HG02610 (cell line): ENCODE data around the gene ACTR5.

ENCODE experiments used
- ATAC-seq: cut with Tn5 transposase; IDR thresholded peaks from one replicate; pipeline ENCODE4 v1.9.1; 2021; ENCODE audit warnings: mild to moderate bottlenecking, moderate library complexity; ENCODE audit not compliant: unreplicated experiment

Gene ACTR5

DNA sequence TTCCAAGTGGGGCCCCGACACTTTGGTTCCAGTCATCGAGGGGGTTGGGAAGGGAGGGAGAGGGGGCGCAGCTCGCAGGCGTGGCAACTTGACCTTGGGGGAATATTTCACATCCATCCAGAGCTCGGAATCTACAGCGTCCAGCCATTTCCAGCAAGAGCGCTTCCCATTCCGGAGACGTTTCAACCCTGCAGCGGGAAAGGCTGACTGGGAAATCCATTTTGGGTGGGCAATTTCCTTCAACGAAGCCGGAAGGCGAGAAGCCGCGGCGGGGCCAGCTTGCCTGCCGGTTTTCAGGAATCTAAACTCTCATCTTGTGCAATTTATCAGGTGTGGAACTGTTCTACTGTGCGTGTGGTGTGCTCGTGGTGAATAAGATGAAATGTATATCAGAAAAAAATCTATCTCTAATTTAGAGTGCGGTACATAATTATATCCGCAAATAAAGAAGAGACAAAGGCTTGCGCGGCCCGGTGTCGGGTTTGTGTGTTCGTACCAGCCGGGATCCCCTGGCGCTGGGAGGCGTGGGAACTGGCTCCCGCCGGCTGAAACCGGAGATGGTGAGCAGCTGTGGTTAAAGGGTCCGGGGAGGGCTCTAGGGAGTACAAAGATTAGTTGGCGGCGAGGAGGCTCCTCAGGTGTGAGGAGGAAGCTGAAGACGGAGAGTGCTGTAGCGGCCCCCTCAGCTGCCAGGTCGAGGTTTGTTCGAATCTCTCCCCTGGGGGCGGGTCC is 19.2 kb upstream of the ACTR5 start:
- ATAC-seq: no peak

DNA sequence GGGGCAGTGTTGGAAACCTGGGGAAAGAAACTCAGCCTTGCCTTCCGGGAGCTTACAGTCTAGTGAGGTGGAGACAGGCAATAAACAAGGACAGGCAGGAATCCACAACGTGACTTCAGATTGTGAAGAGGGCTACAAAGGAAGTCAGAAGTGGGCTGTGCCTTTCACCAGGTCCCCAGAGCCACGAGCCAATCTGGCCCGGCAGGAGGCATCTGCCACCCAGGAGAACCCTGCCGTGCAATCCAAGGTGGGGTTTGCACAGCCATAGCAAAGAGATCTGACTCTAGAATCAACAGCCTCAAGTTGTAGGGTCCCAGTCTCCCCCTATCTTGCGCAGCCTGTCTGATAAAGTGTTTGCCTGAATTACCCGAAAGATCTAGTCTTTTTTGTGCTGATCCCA is 18.5 kb upstream of the ACTR5 start:
- ATAC-seq: no peak

DNA sequence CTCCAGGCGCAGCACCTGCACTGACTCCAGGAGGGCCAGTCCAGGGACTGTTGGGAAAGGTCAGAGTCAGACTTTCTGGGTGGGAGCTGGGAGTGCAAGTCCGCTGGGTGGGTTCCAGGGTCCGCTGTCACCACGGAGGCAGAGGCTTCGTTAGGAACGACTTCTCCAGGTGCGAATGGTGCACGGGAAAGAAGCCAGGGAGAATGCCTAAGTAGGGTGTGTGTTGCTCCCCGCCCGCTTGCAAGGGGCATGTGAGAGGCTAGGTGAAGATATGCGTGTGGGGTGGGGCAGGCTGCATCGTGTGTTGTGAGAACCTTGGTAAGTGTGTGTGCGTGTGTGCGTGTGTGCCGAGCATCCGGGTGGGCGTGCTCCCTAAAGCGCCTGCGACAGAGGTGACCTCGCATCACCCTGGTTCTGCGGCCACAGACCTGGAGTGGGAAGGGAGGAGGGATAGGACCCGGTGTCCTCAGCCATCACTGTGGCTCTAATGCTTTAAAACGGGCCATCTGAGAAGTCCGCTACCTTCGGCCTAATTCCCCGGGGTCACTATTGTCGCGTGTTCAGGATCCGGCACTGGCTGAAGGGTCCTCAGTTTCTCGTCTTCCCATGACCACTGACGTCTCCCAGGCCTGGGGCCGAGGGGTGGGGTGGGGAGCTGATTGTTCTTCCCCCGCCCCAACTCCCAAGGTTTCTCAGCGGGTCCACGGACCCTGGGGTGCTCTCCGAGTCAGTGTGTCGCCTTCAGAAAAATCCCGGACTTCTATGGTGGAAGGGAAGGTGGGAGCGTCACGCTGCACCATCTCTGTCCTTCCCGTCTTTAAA is 17.9 kb upstream of the ACTR5 start:
- no peak for ATAC-seq

DNA sequence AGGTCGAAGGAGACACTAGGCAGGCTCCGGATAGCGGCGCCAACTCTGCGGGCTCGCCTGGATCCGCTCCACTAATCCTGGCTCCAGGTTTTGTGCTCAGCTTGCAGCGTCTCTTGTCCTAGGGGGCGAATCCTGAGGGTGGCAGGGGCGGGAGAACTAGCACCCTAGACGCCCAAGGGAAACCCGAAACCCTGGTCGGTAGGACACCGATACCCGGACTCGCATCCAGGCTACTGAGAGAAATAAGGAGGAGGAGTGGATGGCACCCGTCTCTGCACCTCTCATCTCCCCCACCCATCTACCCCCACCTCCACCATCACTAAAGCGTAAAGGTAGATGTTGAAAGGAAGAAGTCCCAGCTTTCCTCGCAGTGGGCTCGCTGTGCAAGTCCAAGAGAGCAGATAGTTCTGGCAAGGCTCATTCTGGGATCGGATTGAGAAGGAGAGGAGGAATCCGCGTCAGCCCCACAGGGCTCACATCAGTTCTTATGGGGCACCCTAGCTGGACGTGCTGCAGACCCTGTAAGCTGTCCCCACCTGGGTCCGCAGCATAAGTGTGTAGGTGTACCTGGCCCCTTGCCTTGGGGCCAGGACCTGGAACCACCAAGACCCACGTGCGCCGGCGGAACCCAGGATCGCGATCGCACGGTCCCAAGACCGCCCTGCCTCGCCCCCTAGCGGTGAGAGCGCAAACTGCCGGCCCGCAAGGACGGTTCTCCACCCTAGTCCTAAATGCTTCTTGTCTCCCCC is 17.1 kb upstream of the ACTR5 start:
- no peak for ATAC-seq

DNA sequence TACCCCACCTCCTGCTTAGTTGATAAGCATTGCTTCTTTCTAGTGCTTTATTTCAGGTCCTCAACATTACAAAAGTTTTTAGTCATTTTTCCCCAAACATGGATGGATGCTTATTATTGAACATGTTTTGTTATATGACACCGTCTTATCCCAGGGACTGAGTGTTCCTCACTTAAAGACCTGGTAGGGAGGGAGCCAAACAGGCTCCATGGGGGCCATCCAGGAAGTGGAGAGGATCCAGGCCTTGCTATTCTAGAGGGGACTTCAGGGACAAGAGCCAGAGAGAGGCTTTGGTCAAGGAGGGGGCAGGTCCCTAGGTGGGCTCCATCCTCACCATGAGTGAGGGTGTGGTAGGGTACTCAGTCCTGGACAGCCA is 16.5 kb upstream of the ACTR5 start:
- ATAC-seq: no peak

DNA sequence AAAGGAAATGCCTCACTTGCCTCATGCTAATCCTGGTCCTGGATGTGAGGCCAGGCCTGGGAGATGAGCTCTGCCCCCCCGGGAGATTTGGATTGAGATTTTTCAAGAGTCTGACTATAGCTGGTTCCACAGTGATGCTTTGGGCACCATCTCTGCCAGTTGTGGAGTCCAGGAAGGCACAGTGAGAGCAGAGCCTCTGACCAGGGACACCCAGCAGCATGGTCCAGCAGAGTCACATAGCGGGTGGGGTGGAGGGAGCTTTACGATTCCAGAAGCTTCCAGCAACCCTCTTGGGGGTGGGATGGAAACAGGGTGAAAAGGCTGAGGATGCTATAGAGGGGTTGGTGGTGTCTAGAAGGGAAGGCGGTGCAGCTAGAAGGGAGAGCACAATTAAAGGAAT is 15.3 kb upstream of the ACTR5 start:
- no peak for ATAC-seq

DNA sequence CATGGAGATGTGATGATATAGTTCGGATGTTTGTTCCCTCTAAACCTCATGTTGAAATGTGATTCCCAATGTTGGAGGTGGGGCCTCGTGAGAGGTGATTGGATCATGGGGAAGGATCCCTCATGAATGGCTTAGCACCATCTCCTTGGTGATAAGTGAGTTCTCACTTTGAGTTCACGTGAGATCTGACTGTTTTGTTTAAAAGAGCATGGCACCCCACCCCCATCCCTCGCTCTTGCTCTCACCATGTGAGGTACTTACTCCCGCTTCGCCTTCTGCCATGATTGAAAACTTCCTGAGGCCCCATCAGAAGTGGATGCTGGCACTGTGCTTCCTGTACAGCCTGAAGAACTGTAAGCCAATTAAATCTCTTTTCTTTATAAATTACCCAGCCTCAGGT is 13.1 kb upstream of the ACTR5 start:
- no peak for ATAC-seq

DNA sequence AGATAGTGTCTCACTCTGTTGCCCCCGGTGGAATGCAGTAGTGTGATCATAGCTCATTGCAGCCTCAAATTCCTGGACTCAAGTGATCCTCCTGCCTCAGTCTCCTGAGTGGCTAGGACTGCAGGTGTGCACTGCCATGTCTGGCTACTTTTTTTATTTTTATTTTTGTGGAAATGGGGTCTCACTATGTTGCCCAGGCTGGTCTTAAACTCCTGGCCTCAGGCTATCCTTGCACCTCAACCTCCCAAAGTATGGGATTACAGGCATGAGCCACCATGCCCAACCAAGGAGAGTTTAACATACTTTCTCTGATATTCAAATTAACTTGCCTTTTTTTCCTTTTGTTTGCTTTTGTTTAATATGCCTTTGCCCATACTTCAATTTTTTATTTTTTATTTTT is 10.4 kb upstream of the ACTR5 start:
- ATAC-seq: no peak

DNA sequence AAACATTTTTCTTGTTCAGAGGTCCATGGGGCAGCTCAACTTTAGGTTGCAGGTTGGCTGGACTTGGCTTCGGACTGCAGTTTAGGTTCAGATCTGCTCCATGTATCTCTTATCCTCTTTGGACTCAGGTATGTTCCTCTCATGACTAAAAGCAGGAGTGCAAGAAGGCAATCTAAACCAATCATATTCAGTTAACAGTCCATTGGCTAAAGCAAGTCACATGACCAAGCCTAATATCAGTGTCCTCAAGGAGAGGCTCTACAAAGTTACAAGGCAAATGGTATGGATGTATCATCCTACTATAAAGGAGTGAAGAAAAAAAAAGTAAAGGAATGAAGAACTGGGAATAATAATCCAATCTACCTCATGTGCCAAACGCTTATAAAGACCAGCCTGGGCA is 2.5 kb upstream of the ACTR5 start:
- no peak for ATAC-seq

DNA sequence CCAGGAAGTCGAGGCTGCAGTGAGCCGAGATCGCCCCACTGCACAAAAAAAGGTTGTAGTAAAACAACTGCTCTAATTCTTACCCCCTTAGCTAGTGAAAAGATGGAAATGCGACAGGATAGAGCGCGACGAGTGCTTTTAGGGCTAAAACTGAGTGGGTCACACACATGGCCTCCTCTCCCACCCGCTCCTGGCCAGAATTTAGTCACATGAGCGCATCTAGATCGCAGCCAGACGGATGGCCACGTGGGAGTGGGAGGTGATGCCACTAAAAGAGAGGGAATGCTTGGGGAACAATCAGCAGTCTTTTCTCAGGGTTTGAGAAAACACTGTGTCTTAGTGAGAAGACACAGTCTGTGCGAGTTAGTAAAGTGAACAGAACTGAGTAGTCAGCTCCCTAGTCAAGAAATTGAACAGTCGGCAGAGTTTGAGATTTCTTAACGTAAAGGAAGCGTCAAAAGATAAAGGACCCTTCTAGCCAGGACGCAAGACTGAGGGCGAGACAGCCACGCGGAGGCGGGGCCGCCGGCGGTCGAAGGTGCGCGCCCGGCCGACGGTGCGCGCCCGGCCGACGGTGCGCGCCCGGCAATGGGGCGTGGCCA is 664 bp upstream of the ACTR5 start:
- no peak for ATAC-seq

DNA sequence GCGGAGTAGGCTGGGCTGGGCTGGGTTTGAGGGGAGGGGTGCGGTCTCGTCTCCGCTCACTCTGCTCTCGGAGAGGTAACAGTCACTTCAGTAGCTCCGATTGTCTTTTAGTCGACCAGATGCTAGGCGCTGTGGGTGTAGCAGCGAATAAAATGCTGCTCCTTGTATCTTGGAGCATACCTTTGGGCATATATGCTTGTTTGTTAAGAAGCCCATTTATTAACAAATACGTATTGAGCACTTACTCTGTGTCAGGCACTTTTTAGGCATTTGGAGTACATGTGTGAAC is 545 bp downstream of the ACTR5 start:
- peak; percentile 30 for ATAC-seq

DNA sequence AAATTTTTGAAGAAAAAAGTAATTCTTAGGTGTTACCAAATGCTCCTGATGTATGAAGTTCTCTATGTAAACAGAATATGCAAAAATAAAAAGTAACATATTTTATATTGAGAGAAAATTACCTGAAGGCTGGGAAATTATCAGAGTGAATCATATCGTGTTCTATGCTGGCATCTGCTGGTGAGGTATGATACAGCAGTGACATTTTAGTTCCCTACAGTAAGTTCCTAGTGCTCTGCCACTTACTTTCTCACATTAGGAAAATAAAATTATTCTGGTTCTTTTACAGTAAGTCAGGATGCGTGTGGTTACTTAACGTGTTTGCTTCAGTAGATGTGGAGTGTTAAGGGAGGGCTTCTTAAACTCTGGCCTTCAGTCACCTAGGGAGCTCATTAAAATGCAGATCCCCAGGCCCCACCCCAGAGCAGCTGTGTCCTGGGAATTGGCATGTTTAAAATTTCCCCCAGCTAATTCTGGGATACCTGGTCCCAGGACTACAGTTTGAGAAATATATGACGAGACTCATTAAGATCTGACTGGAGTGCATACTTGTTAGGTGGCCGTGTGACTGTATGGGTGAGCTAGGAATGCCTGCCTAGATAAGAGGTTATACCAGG is 3.2 kb downstream of the ACTR5 start:
- no peak for ATAC-seq

DNA sequence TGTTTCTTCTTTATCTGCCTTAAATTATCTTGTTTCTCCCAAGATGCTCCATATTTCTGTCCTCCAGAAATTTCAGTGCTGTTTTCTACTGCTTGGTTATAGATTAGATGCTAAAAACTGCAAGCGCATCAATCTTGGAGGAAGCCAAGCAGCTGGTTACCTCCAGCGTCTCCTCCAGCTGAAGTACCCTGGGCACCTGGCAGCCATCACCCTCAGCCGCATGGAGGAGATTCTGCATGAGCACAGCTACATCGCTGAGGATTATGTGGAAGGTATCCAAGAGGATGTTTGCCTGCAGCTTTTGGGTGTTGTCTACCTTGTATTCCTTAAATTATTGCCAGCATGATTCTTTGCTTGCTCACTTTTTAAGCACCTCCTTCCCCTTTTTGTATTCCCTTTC is 3.8 kb downstream of the ACTR5 start:
- ATAC-seq: no peak

DNA sequence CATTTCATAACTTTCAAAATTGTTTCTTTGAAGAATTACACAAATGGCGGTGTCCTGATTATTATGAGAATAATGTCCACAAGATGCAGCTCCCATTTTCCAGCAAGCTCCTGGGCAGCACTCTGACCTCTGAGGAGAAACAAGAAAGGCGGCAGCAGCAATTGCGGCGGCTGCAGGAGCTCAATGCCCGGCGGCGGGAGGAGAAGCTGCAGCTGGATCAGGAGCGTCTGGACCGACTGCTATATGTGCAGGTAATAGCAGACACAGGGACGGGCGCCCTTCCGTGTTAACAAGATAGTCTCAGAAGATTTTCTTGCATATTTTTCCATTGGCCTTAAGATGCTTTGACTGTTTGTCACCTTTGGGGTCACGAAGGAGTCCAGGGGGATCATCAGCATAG is 6.7 kb downstream of the ACTR5 start:
- ATAC-seq: no peak

DNA sequence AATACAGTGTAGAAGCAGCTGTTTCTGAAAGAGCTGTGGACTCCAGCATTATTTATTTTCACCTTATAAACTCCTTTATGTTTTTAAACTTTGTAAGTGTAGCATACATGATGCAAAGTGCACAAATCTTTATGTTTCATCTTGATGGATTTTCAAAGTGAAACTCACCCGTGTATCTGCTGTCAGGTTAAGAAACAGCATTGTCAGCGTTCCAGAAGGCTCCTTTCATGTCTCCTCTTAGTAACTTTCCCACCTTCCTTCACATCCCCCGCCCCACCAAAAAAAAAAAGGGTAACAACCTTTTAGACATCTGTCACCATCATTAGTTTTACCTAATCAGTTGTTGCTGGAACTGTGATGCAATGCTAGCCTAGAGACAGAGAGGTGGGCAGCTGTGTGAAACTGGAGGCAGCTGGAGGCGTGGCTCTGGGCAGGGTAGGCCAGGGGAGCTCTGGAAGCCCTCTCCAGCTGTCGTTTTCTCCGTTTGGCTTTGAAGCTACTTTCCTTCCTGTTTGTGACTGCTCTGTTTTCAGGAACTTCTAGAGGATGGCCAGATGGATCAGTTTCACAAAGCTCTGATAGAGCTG is 7.2 kb downstream of the ACTR5 start:
- no peak for ATAC-seq

DNA sequence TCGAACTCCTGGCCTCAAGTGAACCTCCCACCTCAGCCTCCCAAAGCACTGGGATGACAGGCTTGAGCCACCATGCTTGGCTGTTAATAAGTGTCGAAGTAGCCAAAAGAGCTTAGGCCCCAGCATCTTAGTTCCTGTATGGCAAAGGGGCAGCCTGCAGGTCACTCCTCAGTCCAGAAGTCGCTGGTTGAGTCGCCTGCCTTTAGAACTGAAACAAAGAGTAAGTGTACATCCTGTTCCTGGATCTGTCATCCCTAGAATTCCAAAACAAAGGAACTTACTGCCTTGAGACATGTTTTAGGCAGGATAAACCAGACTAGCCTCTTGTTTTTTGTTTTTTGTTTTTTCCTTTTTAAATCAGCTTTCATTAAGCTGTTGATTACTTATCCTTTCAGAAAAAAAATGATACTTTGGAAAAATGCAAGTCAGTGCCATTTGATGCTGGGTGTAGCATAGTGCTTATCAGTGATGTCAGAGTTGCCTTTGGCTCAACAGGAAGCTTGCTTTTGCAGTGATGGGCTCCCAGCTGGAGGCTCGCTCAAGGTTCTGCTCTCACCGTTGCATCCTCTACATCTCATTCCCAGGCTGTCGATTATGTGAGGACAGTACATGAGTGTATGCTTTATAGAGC is 9.0 kb downstream of the ACTR5 start:
- ATAC-seq: no peak

DNA sequence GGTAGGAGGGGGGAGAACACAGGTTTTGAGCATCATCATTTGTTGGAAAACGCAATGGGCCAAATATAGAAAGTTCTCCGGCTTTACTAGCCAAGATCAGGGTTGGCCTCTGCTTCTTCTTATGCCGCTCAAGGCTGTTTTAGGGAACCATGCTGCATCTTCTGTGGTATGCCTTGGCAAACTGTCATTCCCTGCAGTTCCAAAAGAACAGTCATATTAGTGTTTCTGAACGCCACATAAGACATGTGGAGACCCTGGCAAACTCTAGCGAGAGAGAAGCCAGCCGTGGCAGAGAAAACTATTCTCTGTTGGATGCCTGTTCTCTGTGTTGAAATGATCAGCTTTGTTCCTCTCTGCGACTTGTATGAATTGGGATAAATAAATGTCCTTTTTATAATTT is 10.8 kb downstream of the ACTR5 start:
- ATAC-seq: no peak

DNA sequence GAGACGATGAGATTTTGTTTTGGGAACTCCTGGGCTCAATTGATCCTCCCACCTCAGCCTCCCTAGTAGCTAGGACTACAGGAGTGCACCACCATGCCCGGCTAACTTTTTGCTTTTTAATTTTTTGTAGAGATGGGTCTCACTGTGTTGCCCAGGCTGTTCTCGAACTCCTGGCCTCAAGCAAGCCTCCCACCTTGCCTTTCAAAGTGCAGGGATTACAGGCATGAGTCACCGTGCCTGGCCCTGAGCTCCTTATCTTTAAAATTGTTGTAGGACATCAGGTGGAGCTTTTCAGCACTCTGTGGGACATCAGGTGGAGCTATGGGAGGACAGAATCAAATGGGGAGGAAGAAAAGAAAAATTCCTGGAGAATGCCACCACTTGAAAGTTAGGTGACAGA is 12.7 kb downstream of the ACTR5 start:
- ATAC-seq: no peak

DNA sequence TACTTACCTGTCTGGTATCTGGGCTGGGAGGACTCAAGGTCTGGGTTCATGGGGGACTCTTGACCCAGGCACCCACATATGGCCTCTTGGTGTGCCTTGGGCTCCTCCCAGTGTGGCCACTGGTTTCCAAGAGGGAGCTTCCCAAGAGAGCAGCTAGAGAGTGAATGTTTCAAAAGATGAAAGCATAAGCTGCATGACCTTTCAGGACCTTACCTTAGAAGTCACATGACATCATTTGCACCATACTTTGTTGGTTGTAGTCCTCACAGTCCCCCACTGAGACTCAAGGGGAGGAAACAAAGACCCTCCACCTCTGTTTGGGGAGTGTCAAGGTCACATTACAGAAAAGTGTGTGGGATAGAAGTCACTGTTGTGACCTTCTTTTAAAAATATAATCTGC is 13.9 kb downstream of the ACTR5 start:
- ATAC-seq: no peak

DNA sequence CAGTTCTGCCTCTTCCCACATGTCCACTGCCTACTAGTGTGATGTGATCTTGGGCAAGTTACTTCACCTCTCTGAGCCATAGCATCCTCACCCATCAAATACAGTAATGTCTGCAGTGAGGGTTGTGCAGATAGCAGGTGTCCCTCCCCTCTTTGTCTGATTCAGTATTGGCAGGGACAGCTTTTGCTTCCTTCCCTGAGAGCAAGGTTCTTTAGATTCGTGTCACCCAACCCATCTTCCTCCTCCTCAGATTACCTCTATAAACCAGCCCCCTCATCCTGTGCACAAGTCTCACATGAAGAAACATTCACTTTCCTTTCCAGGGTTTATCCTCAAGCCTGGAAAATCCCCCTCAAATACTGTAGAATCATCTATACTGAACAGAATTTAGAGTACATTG is 15.4 kb downstream of the ACTR5 start:
- no peak for ATAC-seq
